Urothelium cell line (cell line): ENCODE results near the gene CHST3.
A peak's percentile ranks its signal among the peaks of the same experiment; 100 is the strongest.
"Not testable (repeated sequence)": the region's sequence is repeated elsewhere in the genome, so short reads cannot be mapped to it uniquely, and the experiment has no call there.

Experiments used
- DNase-seq: peaks from one replicate; pipeline ENCODE4 v3.0.0; 2011; ENCODE audit warnings: low spot score, mixed read lengths
- FAIRE-seq: peaks from 2 replicates; lab custom pipeline; 2011; peaks lifted over from hg19 to GRCh38; lab: Jason Lieb, UNC

CHST3 gene

DNA sequence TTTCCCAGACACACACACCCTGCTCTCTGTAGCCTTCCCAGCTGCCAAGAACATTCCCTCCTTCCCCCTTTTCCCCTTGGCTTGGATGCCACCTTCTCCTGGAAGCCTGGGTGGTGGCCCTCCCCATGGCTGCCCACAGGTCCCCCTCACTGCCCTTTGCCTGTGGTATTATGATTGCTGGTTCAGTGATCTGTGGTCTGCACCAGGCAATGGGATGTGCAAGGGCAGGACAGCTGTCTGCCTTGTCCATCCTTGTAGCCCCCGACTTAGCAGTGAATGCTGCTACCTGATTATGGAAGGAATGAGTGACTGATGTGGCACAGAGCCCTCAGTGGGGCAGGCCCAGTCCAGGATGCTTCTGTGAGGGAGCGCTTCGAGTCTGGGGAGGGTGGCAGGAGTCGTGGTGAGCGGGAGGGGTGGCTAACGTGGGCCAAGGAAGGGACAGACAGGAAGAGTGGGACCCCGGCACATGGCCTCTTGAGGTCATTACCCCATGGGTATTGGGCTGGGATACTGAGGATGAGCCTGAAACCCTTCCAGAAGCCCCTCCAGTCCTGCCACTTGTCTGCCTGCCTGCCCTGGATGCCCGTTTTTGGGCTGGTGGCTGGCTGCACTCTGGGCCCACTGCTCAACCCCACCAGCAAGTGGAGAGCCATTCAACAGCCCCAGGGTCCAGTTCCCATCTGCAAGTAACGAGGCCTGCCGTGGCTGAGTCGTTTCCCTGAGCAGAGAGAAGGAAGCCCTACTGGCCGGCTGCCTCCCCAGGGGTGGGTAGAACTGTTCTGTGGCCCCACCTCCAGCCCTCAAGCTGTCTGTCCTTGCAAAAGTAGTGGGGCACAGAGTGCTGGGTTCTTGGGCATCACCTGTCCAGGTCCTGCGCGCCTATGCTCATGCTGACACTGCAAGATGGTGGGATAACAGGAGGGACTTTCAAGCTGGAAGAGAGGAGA is 8.8 kb downstream of the CHST3 start:
- no peak for DNase-seq
- peak; percentile 76 for FAIRE-seq

DNA sequence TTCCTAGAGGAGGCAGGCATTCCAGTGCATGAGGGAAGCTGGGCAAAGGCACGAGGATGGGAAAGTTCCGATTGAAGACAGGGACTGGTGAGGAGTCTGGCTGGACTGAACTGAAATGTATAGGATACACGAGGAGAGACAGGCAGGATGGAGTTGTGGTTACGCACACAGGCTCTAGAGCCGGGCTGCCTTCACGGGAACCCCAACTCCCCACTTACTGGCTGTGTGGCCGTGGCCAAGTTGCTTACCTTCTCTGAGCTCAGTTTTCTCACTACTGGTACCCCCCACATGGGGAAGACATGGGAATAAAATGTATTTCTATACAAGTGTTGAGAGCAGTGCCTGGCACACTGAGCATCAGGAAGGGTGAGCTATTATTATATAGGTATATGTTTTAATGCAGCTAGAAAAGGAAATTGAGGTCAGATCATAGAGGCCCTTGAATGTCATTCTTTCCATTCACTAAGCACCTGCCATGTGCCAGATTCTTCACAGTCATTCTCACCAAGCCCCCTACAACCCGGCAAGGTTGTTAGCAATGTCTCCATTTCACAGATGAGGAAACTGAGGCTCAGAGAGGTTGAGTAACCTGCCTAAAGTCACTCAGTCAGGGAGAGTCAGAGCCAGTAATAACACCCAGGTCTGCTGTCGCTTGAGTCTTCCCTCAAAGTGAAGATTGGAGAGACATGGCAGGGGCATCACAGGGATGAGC is 9.7 kb downstream of the CHST3 start:
- DNase-seq = no peak

DNA sequence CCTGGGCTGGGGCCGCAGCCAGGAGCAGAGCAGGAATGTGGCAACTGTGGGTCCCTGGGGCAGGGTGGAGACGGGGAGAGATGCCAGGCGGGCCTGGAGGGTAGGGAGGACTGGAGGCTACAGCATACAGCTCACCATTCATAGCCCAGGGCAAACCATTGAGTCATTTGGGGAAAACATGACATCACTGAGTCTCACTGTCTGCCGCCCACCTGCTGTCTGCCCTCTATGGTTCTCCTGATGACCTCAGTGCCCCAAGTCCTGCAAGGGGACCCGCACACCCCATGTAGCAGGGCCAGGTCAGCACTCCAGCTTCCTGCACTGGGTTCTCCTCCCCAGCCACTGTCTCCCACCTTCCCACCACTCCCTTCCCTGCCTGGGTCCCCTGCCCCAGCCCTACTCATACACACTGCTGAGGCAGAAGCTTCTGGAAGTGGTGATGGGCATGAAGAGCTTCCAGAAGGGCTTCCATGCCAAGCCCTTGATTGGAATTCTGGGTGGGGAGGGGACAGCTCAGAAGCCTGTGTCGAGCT is 10.4 kb downstream of the CHST3 start:
- FAIRE-seq = peak; percentile 89

More for the DNA sequence above, 9.7 kb downstream of the CHST3 start:
- no peak for FAIRE-seq

DNA sequence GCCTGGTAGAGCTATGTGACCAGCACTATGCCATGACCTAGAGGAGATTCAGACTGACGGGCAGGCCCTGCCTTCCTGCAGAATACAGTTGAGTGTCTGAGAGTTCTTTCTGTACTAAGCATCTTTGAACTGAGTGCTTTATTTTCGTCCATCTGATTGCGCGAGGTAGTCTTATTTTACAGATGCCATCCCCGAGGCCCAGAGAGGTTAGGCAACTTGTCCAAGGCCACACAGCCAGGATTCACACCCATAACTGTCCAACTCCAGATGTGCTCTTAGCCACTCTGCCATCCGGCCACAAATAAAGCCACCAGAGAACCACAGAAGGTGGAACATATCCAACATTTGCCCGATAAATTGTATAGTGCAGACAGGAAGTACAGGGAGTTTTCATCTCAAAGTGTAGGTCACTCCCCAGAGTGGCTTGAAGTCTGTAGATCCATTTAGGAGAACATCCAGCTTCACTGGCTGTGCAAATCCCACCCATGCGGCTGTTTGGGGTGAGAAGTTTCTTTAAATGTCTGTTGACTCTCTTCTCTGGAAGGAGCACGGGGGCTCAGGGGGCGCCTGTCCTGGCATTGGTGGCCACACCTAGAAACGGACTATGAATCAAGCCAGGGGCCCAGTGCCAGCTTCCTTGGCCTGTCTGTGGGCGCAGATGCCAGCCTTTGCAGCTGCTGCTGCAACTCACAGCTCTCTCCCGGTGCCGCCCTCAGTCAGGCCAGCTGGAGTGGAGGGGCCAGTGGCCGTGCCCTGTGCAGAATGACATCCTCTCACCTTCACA is 11.1 kb downstream of the CHST3 start:
- DNase-seq (no peak), FAIRE-seq (no peak)

More for the DNA sequence above, 10.4 kb downstream of the CHST3 start:
- DNase-seq = peak; percentile 87

DNA sequence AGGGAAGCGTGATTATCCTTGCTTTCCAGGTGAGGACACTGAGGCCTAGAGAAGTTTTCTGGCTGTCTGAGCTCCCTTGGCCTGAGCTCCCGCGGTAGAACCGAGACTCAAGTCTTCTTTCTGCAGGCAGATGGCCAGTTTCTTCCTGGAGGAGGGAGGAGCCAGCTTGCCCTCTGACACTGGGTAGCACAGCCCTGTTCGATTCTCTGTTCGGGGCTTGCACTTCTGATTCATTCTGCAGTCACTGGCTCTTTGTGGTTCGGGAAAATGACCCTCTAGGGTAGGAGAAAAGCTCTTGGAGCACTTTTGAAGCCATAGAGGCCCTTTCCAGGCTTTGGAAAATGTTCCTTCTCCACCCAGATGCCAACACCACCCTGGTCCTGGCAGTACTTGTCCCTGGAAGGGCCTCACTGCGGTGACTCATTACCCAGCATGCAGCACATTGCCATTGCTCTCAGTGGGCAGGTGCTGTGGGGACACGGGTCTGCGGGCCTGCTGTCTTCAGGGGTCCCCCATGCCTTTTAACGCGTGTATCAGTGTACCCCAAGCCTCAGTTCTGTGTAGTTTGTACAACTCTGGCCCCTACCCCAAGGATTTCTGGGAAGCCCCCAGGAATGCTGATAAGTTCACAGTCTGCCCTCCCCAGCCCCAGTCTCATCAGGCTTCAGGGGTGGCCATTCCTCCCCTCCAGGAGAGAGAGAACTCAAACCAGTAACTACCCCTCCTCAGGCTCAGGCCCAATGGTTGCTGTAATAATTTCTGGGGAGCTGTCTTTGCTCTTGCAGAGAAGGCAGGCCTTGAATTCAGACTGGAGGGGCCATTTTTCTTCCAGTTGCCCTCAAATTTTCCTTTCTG is 11.9 kb downstream of the CHST3 start:
- FAIRE-seq (peak; percentile 9), DNase-seq (peak; percentile 79)

DNA sequence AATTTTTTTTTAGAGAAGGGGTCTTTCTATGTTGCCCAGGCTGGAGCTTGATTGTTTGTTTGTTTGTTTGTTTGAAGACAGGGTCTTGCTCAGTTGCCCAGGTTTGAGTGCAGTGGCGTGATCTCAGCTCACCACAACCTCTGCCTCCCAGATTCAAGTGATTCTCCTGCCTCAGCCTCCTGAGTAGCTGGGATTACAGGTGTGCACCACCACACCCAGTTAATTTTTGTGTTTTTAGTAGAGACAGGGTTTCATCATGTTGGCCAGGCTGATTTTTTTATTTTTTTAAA is 13.4 kb downstream of the CHST3 start:
- DNase-seq, FAIRE-seq: not testable (repeated sequence)

DNA sequence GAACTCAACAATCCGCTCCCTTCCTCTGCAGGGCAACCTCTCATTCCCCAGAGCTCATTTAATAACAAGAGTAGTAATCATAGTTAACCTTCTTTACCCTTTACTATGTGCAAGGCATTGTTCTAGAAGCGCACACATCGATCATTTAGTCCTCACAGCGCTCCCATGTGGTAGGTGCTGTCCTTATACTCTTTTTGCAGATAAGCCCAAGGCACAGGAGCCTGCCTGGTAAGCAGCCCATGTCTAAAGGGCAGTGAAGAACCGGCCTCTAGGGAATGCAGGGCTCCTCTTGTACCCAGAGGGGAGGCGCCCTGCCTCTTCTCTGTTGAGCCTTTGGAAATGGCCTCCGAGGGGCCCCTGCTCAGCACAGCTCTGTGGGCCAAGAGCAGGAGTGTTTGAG is 14.3 kb downstream of the CHST3 start:
- DNase-seq (no peak), FAIRE-seq (no peak)

DNA sequence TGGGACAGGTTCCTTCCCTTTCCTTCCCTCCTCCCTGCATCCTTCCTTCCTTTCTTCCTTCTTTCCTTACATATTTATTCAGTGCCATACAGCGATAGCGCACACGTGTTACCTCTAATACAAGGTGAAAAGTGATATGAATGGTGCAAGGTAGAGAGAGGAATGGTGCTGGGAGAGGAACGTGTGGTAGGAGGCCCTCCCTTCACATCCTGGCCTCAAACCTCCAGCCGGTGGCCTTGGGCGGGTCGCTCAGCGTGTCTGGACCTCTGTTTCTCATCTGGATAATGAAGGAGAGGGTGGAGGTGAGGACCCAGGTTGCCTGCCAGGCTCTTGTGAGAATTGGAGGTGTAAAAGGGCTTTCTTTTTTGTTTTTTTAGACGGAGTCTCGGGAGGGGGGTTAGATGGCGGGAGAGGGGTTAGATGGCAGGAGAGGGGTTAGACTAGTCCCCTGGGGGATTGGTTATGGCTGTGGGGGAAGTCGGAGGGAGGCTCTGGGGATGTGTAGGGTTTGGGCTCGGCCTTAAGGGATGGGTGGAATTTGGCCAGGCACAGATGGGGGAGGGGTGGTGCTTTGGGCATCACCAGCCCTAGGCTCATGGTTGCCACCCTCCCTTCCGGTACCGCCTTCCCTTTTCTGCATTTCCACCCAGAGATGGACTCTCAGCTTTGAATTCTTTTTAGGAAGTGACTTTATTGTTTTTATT is 14.9 kb downstream of the CHST3 start:
- FAIRE-seq = no peak
- DNase-seq = no peak

DNA sequence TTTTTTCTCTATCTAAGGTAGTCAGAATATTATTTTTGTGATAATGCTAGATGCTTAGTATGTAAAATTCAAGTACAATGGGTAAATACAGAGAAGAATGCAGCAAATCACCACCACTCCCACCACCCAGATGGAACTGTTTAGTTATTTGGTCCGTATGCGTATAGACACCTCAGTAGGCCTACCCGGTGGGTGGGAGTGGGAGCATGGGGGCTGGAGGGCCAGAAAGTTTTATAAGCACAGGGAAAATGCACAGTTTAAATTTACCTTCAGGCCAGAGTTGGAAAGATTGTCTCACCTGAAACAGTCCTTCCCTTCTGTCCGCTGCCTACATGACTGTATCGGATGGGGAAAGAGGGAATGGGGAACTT is 15.5 kb downstream of the CHST3 start:
- FAIRE-seq (no peak), DNase-seq (no peak)

DNA sequence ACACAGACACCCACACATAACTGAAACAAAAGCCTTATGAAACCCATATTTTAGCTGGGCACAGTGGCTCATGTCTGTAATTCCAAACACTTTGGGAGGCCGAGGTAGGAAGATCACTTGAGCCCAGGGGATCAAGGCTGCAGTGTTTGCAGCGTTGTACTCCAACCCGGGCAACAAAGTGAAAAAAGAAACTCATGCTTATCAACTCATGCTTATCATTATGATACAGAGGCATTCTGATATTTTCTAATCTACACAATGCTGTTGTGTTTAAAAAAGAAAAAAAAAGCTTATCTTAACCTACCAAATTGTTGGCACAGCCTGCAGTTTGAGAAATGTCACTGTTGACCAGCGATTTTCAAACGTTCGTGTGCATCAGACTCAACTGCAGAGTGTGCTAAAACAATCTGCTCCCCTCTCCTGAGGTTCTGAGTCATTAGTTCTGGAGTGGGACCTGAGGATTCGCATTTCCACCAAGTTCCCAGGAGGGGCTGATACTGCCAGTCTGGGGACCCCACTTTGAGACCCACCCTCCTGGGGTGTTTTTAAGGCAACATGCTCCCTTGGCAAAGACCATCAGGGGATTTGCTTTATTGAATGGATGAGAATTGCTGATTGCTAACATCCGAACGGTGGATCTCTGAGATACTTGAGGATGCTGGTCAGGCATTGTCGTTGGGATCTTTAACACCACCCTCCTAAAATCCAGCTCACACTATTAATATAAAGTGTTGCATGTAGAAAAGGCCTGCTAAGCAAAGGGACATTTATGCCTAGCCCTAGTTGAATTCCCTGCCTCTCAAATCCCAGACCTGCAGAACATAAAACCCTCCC is 16.2 kb downstream of the CHST3 start:
- no peak for FAIRE-seq
- DNase-seq = no peak

DNA sequence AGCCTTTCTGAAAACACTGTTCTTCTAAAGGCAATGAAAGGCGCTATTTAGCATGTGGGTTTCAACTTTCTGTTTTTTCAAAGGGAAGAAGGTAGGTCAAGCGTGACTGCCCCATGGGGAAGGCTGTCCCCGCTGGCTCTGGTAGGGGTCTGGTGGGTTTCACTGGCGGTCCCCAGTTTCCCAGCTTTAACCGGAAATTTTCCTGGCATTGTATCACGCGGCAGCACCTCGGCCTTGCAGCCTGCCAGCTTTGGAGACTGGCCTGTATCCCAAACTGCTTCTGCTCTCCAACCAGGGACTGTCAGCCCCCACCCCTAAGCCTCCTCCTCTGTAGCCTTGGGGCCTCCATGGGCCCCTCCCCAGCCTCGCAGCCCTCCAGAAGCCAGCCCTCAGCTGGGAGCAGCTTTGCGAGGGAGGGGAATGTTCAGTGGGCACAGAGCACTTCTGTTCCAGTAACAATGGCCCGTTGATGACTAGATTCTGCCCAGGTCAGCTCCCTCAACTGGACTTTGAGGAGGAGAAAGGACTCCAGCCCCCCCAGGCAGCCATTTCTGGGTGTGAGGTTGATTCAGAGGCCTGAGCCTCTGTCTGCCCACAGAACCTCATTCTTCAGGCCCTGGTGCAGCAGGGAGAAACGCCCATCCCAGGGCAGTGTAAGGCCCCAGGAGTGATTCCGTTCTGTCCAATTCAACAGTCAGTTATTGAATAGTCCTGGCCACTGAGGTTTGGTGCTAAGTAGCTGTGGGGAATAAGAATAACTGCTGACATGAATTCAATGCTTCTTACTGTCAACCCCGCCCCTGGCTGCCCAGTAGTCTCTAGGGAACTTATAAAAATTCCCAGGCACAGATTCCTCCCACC is 17.1 kb downstream of the CHST3 start:
- DNase-seq = no peak
- FAIRE-seq = no peak

DNA sequence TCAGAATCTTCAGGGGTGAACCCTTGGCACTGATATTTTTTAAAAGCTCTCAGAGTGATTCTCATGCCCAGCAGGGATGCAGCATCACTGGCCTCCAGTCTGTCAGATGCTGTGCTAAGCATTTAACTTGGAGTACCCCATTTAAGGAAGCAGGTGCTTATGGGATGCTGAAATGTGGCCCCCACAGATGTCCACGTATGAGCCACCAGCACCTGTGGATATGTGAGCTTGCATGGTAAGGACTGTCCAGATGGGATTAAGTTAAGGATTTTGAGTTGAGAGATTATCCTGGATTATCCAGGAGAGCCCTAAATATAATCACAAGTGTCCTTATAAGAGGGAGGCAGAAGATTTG is 17.7 kb downstream of the CHST3 start:
- no peak for FAIRE-seq

DNA sequence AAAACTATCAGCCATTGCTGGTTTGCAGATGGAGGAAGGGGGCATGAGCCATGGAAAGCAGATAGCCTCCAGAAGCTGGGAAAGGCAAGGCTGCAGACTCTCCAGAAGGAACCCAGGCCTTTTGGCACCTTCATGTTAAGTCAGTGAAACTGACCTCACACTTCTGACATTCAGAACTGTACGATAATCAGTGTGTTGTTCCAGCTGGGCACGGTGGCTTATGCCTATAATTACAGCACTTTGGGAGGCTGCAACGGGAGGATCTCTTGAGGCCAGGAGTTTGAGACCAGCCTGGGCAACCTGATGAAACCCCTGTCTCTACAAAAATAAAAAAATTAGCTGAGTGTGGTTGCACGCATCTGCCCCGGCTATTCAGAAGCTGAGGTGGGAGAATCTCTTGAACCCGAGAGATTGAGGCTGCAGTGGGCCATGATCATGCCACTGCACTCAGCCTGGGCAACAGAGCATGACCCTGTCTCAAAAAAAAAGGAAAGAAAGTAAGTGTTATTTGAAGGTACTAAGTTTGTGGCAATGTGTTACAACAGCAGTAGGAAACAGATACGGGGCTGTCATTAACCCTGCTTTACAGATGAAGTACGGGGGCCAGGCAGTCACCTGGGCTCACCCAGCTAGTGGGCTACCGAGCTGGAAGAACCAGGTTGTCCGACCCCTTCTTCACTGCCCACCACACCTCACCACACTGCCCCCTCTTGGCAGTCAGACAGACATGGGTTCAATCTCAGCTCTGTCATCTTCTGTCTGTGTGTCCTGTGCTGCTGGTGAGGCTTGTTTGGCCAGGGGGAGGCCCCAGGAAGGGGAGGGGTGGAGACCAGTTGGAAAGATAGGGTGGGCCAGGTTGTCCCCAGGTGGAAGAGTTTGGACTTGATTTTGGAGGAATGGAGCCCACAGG is 18.3 kb downstream of the CHST3 start:
- no peak for DNase-seq
- no peak for FAIRE-seq

More for the DNA sequence above, 17.7 kb downstream of the CHST3 start:
- no peak for DNase-seq

DNA sequence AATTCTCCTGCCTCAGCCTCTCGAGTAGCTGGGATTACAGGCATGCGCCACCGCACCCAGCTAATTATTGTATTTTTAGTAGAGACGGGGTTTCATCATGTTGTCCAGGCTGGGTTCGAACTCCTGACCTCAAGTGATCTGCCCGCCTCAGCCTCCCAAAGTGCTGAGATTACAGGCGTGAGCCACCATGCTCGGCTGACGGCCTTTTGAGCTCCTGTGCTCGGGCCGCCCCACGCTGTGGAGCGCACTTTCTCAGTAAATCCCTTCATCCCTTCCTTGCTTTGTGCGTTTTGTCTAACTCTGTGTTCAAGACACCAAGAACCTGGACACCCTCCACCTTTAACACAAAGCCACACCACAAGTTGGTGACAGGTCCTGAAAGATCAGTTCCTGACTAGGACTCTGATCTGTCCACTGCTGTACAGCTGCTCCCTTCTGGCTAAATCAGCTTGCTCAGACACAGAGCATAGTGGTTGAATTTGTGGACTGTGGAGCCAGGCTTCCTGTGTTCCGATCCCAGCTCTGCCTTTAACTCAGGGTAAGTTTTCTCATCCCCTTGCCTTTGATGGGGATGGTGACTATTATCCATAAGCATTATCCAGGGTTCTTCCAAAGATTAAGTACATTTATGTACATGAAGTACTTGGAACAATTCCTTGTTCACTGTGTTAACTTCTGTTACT is 20.1 kb downstream of the CHST3 start:
- DNase-seq = no peak
- no peak for FAIRE-seq

DNA sequence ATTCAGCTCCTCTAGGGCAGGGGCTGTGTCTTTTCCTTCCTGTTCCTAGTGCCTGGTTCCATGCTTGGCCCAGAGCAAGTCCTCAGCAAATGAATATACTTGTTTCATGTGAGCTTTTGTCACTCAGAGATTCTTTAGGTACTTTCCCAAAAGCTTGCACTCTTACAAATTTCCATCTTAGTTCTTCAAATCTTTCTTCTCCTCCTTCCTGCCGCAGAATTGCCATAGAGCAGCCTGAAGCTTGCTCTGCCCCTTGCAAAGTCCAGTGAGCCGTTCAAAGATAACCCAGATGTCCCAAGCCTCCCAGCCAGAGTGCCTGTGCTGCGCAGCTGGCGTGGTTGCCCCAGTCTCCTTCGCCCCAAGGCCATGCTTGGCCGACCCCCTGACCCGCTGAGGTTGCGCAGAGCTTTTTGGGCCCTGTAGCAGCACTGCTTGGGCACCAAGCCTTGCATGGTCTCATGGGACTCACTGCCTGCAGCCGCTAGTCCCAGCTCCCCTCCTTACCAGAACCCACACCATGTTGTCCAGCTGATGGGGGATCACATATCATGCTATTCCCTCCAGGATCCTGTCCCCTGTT is 20.7 kb downstream of the CHST3 start:
- no peak for FAIRE-seq
- DNase-seq = no peak
